Omental fat pad (tissue), 4 donors: Measurements from ENCODE around the gene LPCAT2. TPM values are rescaled to one million over a fixed set of nuclear protein-coding genes. Genes with fewer than 3 reads are reported as not detected.

Experiments
- ATAC-seq: fragments of 150-250 bp; one replicate; pipeline ENCODE4 v1.9.1; 2016; ENCODE audit warnings: mild to moderate bottlenecking, moderate library complexity; ENCODE audit not compliant: low FRiP score
- DNase-seq: peaks from one replicate; pipeline ENCODE4 v3.0.0-alpha.2; 2019; ENCODE audit warnings: low spot score
- CTCF ChIP-seq, 3 donors: fragments of 450-650 bp; IDR thresholded peaks; one replicate each; pipeline ENCODE4 v1.5.1; 2016 to 2017; ENCODE audit warnings: antibody characterized with exemption in 3 of 3, mild to moderate bottlenecking in 3 of 3, moderate library complexity in 2 of 3
- total RNA-seq, 4 donors: library from RNA; depleted of rRNA; stranded (reverse); fragments of >200 nt; gene quantifications; one replicate each; pipeline ENCODE4 v1.1.0, GENCODE V29; 2016

Gene LPCAT2
- total RNA-seq, 4 donors from 2014 or later = 9.6 to 20.5 (median 15.9) TPM

GRCh38 chr16:55468352-55468990 lies 40.4 kb upstream of the LPCAT2 start:
- DNase-seq = no peak
- no peak for TF ChIP-seq CTCF (IDR thresholded peaks at IDR 0.05)
- no peak for ATAC-seq

DNA sequence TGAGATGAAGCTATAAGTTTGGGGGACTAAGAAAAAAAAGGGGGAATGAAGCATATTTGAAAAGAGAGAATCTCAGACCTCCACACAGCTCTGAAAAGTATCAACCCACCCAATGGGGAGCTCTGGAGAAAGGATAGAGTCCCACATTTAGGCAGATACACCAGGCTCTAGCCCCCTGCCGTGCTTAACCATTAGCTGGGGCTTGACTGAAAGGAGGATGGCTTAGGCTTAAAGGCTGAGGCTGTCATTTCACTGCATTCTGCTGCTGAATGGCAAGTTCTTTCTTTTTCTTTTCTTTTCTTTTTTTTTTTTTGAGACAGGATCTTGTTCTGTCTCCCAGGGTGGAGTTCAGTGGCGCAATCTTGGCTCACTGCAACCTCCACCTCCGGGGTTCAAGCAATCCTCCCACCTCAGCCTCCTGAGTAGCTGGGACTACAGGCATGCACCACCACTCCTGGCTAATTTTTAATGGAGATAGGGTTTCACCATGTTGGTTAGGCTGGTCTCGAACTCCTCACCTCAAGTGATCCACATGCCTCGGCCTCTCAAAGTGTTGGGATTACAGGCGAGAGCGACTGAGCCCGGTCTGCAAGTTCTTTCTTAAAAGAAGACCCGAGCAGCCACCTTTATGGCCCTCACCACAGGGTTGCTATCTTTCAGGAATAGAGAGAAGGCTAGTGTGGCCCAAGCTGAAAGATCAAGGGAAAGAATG lies 38.9 kb upstream of the LPCAT2 start:
- DNase-seq (no peak), ATAC-seq (no peak)
- TF ChIP-seq CTCF (IDR thresholded peaks at IDR 0.05) = no peak

DNA sequence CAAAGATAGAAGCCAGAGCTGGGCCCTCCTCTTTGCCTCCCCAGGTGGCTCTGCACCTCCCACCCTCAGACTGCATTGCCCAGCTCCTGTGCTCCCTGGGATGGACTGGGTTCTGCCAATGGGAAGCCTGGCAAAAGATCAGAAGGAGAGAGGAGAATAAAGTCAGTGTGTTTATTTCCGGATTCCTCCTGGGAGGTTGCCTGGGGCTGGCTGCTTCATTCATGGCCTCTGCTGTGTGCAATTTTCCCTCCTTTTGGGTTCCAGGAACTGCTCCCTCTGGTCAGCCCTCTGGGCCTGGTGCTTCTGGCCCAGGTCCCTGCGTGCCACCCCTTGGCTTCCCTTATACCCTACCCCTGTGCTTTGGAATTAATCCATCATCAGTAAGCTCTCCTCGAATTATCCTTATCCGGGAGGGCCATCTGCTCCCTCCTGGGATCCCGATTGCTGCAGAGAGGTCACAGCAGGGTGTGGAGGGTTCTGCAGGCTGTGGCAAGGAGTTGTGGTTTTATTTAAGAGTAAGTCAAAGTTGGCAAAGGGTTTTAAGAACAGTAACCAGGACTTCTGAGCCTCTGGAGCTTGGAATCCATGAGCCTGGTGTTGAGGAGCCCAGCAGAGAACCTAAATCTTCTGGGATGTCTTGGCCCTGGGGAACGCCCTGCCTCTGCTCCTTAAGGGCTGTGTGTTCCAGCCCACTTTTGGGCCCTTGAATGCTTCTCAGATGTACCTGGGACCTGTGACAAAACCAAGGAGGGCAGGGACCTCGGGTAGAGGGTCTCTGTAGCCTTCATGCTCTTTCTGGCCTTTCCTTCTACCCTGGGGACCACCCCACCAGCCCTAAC lies 38.1 kb upstream of the LPCAT2 start:
- ATAC-seq (no peak), DNase-seq (no peak)
- TF ChIP-seq CTCF (IDR thresholded peaks at IDR 0.05) = no peak

DNA sequence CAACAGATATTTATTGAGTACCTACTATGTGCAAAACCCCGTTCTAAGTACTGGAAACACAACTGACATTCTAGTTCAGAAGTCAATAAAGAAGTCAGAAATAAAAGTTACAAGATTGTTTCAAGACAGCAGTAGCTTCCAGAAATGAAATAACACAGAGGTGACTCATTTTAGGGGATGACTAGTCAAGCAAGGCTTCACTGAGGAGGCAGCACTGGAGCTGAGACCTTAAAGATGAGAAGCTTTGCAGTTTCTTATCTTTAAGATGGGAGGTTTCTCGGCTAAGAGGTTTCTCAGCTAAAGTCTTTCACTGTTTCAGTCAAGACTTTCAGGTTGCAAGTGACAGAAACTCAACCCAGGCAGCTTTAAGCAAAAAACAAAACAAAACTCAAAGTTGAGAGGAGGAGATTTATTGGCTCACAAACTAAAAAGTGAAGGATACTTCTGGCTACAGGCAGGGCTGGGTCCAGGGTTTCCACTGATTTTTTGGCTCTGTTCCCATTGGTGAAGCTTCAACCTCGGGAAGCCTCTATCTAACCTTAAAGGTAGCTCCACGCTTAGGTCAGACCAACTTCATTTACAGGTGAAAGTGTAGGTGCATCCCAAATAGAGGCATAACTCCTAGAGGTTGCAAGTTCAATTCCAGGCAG lies 37.3 kb upstream of the LPCAT2 start:
- no peak for DNase-seq
- TF ChIP-seq CTCF (IDR thresholded peaks at IDR 0.05) = no peak
- peak; percentile 82 for ATAC-seq

- DNase-seq = no peak
- ATAC-seq = no peak
- no peak for TF ChIP-seq CTCF (IDR thresholded peaks at IDR 0.05)
These were observed 35.3 kb upstream of the LPCAT2 start for GRCh38 chr16:55473587-55473986.

GRCh38 chr16:55474821-55475220 lies 34.1 kb upstream of the LPCAT2 start:
- no peak for TF ChIP-seq CTCF (IDR thresholded peaks at IDR 0.05)
- DNase-seq (no peak), ATAC-seq (no peak)
